GM18511 (cell line): ENCODE data around the gene RNF225.
A peak's percentile ranks its signal among the peaks of the same experiment; 100 is the strongest.
"Not testable (repeated sequence)": the region's sequence is repeated elsewhere in the genome, so short reads cannot be mapped to it uniquely, and the experiment has no call there.

Experiments
- ATAC-seq: cut with Tn5 transposase; IDR thresholded peaks from one replicate; pipeline ENCODE4 v1.9.1; 2021; ENCODE audit warnings: mild to moderate bottlenecking, moderate library complexity; ENCODE audit not compliant: unreplicated experiment

The RNF225 gene

DNA sequence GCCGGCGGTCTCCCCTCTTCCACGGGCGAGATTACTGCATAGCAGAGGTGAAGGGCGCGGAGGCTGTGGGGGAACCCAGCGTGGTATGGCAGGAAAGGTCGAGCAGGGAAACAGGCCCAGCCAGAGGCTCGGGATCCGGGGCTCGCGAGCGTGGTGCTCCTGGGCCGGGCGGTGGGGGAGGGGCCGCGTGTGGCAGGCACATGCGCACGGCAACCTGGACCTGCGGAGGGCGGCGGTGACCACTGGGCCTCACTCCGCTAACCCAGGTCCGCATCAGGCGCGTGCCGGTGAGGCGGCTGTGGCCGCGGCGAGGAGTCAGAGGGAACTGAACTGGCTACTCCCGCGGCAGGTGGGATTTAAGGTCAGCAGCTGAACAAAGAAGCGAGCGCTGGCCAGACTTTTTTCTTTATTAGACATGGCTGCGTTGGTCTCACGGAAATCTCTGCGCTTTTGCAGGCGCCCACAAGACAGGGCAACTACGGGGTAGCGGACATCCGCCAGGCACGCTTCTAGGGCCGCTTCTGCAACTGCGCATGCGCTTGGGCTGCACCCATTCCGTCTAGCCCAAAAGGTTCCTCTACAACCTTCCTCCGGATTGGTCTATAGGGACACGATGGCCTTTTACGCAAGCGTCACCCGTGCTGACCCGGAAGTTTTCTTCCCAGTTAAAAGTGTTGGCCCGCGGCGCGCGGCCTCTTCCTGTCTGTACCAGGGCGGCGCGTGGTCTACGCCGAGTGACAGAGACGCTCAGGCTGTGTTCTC is 8.7 kb upstream of the RNF225 start, which contains the start of gene RPS5:
Gene RPS5 (plus strand): TSS at position 694 of the 762 bp plus-strand sequence. CDS start 869 bp downstream, outside the sequence.
- ATAC-seq: peak; percentile 94

DNA sequence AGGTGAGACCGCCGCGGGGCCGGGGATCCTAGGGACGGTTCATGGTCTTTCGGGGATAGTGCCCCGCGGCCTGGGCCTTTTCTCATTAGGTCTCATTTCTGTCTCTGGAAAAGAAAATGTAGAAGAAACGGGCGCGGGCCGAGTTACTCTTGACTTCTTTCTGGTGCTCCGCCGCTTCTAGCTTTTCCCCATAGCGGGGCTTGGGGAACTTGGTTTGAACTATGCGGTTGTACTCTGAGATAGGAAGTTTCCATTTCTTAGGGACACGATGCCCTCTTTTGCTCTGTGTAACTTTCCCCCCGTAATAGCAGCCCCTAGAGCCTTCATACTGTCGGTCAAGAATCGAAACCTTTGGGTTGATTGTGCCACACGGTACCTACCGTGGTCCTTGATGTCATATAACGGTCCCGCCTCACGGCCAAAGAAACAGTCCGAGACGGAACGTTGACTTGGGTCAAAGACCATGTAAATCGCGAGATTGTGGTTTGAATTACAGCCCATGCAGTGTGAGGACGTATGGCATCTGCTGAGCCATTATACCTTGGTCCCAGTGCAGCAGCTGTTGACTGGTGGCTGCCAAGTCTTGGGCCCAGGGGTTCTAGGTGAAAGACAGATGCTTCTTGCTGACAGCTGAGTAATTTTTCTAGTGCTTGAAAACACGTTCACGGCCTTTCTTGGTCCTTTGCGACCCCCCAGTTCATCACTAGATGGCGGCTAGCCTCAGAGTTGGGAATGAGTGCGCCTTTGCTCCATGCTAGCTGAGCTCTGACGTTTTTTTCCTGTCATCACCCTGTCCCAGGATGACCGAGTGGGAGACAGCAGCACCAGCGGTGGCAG is 7.9 kb upstream of the RNF225 start:
- no peak for ATAC-seq

DNA sequence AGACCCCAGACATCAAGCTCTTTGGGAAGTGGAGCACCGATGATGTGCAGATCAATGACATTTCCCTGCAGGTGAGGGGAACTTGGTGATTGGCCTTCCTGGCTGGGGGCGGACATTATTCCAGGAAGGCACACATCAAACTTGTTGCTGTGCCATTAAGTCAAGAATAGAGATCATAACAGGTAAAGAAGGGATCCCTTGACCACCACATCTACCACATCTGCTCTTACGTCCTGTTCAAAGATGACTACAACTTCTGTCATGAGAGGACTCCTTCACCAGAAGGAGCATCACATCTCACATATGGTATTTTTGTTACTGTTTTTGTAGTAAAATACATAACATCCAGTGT is 7.3 kb upstream of the RNF225 start:
- ATAC-seq: no peak

DNA sequence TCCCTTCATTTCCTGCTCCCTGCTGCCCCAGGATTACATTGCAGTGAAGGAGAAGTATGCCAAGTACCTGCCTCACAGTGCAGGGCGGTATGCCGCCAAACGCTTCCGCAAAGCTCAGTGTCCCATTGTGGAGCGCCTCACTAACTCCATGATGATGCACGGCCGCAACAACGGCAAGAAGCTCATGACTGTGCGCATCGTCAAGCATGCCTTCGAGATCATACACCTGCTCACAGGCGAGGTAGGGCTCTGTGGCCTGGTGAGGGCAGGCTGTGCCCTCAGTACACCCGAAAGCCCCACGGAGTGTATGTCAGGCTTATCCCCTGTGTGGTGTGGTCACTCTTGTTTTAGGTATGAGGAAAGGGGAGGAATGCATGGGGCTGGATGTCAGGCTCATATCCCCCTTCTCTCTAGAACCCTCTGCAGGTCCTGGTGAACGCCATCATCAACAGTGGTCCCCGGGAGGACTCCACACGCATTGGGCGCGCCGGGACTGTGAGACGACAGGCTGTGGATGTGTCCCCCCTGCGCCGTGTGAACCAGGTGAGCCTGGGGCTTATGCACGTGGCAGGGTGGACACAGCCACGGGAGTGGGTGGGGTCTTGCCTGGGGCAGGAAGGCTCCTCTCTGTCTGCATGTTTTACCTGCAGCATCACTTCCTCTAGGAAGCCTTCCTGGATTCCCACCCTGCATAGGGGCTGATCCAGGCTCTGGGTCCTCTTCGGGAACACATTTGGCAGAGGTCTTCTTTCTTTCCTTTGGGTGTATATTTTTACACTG is 2.3 kb upstream of the RNF225 start:
- ATAC-seq: no peak

DNA sequence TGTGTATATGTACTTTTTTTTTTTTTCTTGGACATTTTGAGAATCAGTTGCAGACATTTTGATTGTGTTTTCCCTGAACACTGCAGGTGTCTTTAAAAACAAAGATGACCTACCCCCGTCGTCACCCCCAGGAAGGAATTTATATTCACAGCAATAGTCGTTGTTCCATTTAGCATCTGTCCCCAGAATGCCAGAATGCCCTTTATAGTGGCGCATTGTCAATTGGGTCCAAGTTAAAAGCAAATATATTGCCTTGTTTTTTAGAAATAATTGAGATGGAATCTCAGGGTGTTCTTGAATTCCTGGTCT is 1.8 kb upstream of the RNF225 start:
- no peak for ATAC-seq

DNA sequence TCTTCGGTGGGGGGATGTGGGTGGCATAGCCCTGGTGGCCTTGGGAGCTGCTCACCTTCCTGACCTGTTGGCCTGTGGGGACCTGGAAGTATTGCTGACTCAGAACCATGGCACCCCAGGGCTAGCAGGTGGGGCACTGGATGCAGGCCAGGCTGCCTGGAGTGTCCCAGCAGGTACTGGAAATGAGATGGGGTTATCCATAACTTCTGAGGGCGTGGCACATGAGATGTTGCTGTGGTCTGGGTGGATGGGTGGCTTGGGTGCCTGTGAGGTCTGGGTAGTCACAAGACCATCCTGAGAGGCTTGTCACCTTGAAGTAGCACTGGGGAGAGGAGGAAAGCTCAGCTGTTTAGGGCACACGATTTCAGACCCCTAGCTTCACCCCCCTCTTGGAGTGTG is 636 bp upstream of the RNF225 start:
- no peak for ATAC-seq

DNA sequence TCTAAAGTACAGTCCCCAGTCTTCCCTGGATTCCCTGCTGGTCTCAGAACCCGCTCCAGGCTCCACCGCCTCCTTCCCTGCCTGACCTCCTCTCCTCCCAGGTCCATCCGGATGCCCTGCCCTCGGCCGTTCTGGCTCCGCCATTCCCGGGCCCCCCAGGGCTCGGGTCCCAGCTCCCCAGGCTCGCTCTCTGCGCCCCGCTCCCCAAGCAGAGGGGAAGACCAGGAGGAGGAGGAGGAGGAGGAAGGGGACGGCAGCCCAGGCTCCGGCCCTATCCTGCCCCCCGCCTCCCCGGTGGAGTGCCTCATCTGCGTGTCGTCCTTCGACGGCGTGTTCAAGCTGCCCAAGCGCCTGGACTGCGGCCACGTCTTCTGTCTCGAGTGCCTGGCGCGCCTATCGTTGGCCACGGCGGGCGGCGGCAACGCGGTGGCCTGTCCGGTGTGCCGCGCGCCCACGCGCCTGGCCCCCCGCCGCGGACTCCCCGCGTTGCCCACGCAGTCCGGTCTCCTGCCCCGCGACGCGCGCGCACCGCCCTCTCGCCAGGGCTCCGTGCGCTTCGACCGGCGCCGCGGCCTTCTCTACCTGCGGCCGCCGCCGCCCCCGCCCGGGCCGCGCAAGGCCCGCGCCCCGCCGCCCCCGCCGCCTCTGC is 647 bp downstream of the RNF225 start:
- ATAC-seq: no peak

DNA sequence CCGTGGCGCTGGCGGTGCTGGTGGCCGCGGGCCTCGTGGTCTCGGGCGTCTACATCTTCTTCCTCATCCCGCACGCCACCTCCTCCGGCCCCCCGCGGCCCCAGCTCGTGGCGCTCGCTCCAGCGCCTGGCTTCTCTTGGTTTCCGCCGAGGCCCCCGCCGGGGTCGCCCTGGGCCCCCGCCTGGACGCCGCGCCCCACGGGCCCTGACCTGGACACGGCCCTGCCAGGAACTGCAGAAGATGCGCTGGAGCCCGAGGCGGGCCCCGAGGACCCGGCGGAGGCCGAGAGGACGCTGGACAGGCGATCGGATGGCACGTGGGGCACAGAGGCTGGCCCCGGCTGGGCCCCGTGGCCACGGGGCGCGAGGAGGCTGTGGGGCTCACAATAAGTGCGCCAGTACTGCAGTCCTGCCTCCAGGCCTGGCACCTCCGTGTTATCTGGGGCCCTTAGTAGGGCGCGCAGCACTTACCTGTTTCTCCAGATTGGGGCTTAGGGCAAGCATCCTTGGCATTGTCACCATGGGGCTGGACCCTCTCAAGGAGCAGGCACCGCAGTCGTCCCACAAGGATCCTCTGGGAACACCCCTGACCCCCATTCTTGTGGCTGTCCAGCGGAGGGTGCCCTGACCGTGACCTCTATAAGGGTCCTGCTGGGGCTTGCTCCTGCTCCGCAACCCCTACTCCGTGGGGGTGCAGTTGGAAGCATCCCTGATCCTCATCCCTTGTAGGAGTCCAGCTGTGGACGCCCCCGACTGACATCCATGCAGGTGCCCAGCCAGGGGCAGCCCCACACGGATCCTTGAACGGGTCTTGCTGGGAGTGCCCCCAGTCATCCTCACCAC is 1.5 kb downstream of the RNF225 start:
- no peak for ATAC-seq

DNA sequence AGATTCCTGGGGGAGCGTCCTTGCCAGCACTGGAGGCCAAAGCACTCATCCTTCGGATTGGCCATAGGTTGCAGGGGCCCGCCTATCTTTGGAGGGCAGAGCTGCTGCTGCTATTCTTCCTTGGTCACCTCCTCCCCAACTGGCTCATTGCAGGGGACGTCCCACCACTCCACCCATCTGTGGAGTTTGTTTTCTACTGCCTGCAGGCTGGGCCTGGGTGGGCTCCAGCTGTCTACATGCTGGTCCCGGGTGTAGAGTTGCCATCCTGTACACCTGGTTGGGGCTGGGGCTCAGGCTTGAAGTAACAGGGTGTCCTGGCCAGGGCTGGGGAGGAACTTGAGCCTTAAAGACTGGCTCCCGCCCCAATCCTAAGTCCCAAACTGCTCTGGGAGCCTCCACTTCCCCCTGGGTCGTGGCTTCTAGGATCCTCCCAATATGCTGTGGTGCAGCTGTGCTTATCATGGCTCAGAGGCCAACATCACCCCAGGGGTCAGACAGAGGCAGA is 2.1 kb downstream of the RNF225 start:
- no peak for ATAC-seq

DNA sequence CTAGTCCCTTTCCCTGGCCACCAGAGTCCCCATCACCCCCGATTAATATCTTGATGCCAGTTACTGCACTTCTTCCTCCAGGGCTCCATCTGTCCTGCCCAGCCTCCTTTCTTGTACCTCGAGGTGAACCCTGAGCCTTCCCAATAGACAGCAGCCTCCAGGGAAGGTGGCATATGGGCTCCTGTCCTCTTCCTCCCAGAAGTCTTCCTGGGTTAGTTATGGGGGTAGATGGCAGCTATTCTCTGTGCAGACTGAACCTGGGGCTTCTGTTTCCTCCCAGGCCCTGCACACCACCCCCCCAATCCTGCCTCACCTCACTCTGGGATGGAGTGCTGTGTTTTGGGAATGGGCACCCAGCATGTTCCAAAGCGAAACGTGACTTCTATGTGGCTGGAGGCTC is 2.6 kb downstream of the RNF225 start:
- ATAC-seq: no peak

DNA sequence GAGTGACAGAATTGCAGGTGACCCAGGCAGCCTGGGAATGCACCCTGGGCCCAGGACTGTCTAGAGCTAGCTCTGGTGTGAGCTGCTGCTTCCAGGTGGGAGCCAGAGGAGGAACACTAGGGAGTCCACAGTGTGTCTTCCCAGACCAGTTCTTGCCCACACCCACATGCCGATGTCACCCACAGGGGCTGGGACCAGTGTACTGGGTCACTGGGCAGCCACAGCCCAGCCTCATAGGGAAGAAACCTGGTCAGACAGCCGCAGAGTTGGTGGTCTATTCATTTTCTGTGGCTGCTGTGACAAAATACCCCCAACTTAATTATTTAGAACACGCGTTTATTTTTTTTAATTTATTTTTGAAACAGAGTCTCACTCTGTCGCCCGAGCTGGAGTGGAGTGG is 3.1 kb downstream of the RNF225 start:
- no peak for ATAC-seq

DNA sequence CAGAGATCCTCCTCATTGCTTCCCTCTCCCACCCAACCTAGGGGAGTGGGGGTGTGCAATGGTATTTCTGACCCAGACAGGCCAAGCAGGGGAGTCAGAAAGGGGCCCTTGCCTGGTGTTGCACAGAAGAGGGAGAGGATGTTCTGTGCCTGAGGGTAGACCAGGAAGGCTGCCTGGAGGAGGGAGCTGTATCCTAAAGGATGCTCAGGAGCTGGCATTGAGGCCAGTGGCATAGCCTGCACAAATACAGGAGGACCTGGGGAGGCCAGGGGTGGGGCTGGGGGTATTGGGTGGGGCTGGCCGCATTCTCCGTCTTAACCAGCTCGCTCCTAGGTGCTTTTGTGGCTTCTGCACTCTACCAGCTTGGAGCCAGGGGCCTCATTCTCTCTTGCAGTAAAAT is 4.4 kb downstream of the RNF225 start:
- no peak for ATAC-seq

DNA sequence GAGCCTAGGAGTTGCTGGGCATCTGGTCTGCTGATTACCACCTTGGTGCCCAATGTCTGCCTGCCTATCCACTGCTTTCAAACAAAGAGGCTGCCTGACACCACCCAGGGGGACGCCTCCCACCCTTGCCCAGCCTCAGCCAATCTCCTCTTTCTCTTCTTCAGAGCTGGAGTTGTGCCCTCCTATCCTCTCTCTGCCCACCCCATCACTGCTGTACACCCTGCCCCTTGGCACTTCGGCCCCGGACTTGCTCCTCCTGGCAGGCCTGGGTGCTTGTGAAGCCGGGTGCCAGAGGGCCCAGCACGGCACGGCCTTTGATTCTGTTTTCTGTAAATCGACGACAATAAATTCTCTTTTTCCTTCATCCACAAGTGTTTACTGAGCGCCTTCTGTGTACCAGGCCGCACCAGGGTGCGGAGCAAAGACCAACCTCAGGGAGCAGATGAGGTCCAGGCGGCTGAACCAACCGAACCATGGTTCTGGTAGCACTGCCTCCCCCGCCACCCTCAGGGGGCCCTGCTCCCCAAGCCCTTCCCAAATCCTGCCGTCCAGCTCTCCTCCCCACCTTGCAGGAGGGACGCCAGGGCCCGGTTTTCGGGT is 5.0 kb downstream of the RNF225 start:
- ATAC-seq: no peak

DNA sequence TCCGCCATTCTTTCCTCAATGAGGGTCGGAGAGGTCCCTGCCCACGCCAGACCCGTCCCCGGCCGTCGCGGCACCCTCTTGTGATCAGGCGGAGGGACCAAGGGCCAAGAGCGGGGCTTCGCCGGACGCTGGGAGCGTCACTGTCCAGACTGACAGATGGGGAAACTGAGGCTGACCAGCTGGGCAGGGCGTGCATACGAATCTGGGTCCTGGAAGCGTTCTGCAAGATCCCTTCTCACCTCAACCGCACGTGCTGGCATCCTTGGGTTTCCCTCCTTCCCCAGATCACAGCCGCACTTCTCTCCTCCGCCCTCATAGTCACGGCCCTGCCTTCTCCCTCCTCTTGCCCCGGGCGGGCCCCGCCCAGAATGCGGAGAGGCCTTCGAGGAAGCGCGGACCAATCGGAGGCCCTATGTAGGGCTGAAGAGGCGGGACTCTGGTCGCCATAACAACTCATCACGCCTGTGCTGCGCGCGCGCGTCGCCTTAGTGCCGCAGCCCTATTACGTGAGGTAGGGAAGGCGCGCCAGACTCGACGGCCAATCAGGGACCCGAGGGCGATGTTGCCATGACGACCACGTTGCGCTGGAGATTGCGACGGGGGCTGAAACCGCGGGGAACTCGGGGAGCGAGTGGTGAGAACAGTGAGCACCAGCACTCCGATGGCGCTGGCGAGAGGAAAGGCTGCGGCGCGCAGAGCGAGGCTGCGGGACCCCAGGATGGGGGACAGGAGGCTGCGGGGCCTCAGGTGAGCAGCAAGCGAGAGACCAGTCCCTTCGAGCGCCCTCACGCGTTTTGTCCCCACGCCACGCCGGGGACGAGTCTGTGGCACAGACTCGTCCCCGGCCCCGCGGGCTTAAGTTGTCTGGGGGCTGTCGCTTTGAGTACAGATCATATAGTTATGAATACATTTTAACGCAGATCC is 5.7 kb downstream of the RNF225 start:
- ATAC-seq: peak; percentile 99

DNA sequence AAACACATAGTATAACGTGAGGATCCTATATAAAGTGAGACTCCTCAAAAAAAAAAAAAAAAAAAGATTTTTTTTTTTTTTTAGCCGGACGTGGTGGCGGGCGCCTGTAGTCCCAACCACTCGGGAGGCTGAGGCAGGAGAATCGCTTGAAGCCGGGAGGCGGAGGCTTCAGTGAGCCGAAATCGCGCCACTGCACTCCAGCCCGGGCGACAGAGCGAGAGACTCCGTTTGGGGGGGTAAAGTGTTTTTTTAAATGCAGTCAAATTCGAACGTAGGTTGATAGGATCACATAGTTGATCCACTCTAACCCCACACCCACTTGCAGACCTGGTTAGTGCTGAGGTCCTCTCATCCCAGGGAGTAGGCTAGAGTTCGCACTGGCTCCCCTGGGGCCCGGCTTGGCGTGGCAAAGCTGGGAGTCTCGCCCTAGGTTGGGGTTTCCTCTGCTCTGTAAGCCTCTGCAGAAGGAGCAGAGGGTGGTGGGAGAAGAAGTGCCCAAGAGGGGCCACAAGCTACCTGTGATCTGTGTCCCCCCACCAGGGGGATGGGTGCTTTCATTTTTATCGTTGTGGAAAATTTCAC is 6.5 kb downstream of the RNF225 start:
- ATAC-seq: no peak

DNA sequence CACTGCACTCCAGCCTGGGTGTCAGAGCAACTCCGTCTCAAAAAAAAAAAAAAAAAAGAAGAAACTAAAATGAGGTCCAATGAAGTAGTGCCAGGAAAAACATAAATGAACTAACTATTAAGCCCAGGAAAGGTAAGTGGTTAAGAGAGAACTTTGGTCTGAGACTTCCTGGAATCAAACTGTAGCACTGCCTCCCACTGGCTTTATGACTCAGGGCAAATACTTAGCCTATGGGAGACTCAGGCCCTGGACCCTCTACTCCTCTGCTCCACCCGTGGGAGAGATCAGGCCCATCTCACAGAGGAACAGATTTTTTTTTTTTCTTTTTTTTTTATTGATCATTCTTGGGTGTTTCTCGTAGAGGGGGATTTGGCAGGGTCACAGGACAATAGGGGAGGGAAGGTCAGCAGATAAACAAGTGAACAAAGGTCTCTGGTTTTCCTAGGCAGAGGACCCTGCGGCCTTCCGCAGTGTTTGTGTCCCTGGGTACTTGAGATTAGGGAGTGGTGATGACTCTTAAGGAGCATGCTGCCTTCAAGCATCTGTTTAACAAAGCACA is 8.5 kb downstream of the RNF225 start:
- ATAC-seq: not testable (repeated sequence)

DNA sequence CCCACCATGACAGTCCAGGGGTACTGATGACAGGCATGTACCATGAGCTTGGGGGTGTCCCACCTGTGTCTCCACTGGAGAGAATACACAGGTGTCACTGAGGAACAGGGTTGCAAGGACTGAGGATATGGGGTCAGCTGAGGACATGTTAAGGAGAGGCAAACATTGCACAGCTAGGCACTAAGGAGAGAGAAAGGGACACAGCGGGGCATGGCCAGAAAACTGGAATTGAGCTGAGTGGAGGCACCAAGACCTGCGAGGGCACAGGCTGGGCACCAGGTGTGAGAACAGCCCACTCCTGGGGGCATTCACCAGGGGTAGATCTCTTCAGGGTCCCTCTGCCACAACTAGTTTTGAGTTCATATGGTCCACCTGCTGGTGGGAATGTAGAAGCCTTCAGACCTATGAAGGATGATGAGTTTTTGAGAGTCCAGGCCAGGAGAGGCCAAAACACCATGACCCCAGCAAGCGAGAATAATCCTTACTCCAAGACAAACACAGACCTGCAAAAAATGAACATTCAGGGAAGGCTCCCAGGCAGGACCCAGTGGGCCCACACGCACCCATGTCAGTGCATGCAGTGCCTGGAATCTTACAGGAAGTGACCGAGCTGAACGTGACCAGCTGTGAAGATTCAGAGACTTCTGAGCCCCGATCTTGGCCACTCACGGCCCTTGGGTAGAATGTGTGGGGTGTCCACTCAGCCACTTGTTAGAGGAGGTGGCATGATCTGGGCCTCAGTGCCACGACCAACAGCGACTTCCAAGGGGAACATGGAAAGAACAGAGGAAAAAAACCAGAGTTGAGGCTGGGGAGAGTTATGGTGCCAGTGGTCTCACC is 11.6 kb downstream of the RNF225 start:
- no peak for ATAC-seq
